ENCODE data around the gene WIPF2.

WIPF2 gene

DNA sequence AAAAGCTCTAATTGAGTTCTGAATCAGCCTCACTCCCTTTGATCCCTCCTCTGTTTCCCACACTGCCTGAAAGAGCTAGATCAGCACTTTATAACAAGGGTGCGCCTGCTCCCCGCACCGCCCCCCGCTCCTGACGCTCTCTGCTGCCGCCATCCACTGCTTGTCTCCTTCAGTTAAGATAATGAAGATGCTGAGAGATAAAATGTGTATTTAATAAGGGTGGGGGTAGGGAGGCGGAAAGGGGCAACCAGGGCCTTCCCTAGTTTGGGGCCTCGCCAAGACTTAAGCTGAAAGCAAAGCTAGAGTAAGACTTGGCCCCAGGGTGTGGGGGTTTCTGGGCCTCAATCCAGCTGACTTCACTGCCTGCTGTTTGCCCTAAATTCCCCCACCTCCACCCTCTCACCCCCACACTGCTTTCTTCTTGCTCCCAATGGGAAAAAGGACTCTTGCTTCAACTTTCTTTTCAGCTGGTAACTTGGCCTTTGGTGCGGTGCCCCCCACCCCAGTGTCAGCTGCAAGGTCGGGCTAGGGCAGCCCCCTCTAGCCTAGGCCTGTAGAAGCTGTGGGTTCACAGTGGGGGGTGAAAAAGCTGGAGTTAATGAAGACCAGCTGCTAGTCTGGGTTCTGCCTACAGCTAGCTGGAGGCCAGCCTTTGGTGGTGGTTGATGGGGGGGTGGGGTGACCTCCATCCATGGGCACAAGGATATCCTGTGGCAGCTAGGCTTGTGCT is 88.1 kb downstream of the WIPF2 start:
- H3K4me3 ChIP-seq (ENCODE audit: low read depth, low read length), result no peak overlapping the region
- TF ChIP-seq POLR2A (IDR thresholded peaks at IDR 0.05; ENCODE audit: extremely low read depth, insufficient read length) (no peak), CTCF (IDR thresholded peaks at IDR 0.05; ENCODE audit: low read depth, low read length) (no peak), MYC (IDR thresholded peaks at IDR 0.05; ENCODE audit: low read depth, low read length) (no peak)
- TF ChIP-seq, protein P1, sequence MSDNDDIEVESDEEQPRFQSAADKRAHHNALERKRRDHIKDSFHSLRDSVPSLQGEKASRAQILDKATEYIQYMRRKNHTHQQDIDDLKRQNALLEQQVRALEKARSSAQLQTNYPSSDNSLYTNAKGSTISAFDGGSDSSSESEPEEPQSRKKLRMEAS (IDR thresholded peaks at IDR 0.05; ENCODE audit: low read depth, low read length), result no peak
- DNase-seq (ENCODE audit: low read depth), result peak; percentile 49

- peak; percentile 42 for DNase-seq (ENCODE audit: low read depth)
- H3K4me3 ChIP-seq (ENCODE audit: low read depth, low read length), result no peak overlapping the region
- TF ChIP-seq, protein P1 (IDR thresholded peaks at IDR 0.05; ENCODE audit: low read depth, low read length), result no peak
- TF ChIP-seq MYC (IDR thresholded peaks at IDR 0.05; ENCODE audit: low read depth, low read length) (no peak), POLR2A (IDR thresholded peaks at IDR 0.05; ENCODE audit: extremely low read depth, insufficient read length) (no peak), CTCF (IDR thresholded peaks at IDR 0.05; ENCODE audit: low read depth, low read length) (no peak)
These were observed 88.7 kb downstream of the WIPF2 start for GRCh38 chr17:40307740-40308239.

DNA sequence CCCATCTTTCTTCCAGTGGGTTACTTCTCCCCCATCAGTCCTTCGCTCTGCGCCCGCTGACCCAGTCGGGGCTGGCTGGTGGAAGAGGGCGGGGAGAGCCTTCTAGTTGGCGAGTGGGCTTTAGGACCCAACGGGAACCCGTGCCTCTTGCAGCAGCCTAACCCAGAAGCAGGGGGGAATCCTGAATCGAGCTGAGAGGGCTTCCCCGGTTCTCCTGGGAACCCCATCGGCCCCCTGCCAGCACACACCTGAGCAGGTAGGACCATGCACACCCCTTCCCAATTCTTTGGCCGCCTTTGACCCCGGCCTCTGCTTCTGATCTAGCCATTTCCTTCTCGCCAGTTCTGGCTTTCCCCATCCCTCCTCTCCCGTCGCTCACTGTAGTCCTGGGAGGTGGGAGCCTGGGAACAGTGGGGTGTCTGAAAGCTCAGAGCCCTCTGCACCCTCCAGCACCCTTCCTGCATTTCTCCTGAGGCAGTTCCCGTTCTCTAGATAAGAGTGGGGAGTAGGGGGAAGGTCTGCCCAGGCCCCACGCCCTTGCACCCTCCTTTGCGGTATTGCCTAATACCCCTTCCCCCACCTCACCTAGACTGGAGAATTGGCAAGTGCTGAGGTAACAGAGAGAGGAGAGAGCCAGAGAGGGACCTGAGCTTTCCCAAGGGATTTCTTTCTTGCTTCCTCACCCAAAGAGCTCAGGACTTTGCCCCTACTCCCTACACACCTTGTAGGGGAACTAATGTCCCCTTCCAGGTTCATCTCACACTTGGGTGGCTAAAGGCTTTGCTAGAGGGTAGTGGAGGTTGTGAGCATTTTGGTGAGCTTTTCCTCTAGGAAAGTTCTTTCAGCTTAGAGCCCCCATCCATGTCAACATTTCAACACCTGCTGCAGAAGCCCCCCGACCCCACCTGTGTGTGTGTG is 90.2 kb downstream of the WIPF2 start, which contains the start of gene RARA:
RARA (plus strand) TSS at position 150 of the 918 bp plus-strand sequence. CDS start 22,039 bp downstream, outside the sequence.
- TF ChIP-seq POLR2A (IDR thresholded peaks at IDR 0.05; ENCODE audit: extremely low read depth, insufficient read length) (no peak), MYC (IDR thresholded peaks at IDR 0.05; ENCODE audit: low read depth, low read length) (no peak), CTCF (IDR thresholded peaks at IDR 0.05; ENCODE audit: low read depth, low read length) (no peak)
- TF ChIP-seq, protein P1 (IDR thresholded peaks at IDR 0.05; ENCODE audit: low read depth, low read length), result no peak
- H3K4me3 ChIP-seq (ENCODE audit: low read depth, low read length), result no peak within 1 kb of the TSS
- no peak for DNase-seq (ENCODE audit: low read depth)

GRCh38 chr17:40309949-40310510 is 90.9 kb downstream of the WIPF2 start:
- DNase-seq (ENCODE audit: low read depth), result no peak
- no peak overlapping the region for H3K4me3 ChIP-seq (ENCODE audit: low read depth, low read length)
- TF ChIP-seq CTCF (IDR thresholded peaks at IDR 0.05; ENCODE audit: low read depth, low read length), result no peak
- TF ChIP-seq, protein P1 (IDR thresholded peaks at IDR 0.05; ENCODE audit: low read depth, low read length), result no peak
- no peak for TF ChIP-seq MYC (IDR thresholded peaks at IDR 0.05; ENCODE audit: low read depth, low read length)

DNA sequence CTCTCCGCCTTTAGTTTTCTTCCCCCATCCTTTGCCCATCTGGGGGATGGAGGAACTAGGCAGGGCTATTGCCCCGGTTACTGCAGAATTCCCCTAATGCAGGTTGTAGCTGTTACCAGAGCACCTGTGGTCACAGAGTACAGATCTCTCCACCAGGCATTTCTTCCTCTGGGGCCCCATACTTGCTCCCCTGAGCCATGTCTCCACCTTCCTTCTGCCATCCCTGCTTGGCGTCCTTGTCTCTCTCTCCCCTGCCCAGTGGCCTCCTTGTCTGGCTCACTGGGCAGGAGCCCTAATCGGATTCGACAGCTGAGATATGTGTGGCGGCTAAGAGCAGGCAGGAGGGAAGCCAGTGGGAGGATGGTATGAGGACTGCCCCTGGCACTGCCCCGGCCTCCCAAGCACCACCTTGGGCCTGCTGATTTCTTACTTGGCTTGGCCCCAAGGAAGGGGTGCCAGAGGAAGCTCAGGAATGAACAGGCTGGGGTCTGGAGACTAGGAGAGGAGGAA is 91.8 kb downstream of the WIPF2 start:
- H3K4me3 ChIP-seq (ENCODE audit: low read depth, low read length), result no peak overlapping the region
- TF ChIP-seq POLR2A (IDR thresholded peaks at IDR 0.05; ENCODE audit: extremely low read depth, insufficient read length) (no peak), MYC (IDR thresholded peaks at IDR 0.05; ENCODE audit: low read depth, low read length) (no peak), CTCF (IDR thresholded peaks at IDR 0.05; ENCODE audit: low read depth, low read length) (no peak)
- TF ChIP-seq, protein P1 (IDR thresholded peaks at IDR 0.05; ENCODE audit: low read depth, low read length), result no peak
- DNase-seq (ENCODE audit: low read depth), result no peak

Data from NB4 (cell line).